Keratinocyte (primary cell): ENCODE results near the gene CPNE1.

ENCODE experiments used
- EZH2 ChIP-seq: IDR thresholded peaks from one replicate; pipeline ENCODE4 v1.6.1; 2012; ENCODE audit warnings: inconsistent platforms, mild to moderate bottlenecking, low read length, moderate library complexity
- TF ChIP-seq, protein P1 (sequence below), 3 experiments: IDR thresholded peaks in 1 of 3; conservative IDR thresholded peaks in 1 of 3; optimal IDR thresholded peaks in 1 of 3; 2 replicates in 2 of 3; 3 replicates in 1 of 3; pipeline versions ENCODE3 to v1.5.1; 2011; ENCODE audit warnings: low read length in 3 of 3, mild to moderate bottlenecking in 3 of 3, moderate library complexity in 2 of 3, control low read depth in 1 of 3, inconsistent platforms in 1 of 3; ENCODE audit not compliant: insufficient read depth in 2 of 3; ENCODE audit errors: extremely low read depth in 1 of 3

DNA sequence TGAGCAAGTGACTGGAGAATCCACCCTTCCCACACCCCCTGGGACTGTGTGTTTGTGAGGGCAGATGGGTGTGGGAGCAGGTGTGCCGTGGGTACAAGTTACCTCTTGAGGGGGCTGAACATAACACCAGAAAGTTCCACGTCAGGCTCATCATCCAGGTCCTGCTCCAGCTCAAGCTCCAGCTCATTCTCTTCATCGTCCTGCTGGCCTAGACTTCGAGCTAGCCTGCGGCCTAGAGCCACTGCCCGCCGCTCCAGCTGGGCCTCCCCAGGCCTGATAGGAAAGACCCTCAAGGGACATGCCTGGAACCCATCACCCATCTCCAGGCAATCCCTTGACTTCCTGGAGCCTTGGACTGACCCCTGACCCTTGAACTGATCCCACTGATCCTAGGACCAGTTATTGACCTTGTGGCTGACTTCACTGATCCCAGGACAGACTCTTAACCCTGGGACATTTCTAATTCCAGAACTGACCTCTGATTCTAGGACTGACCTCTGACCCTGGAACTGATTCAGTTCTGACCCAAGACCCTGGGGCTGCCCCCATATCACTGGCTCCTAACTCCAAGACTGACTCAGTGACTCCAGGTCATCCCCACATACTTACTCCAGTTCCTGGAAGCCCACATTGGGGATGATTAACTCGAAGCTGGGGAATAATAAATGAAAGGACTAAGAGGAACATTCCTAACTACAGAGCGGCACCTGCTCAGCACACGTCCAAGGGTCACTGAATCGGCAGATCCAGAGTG, 60.8 kb downstream of the CPNE1 start:
- TF ChIP-seq, protein P1, sequence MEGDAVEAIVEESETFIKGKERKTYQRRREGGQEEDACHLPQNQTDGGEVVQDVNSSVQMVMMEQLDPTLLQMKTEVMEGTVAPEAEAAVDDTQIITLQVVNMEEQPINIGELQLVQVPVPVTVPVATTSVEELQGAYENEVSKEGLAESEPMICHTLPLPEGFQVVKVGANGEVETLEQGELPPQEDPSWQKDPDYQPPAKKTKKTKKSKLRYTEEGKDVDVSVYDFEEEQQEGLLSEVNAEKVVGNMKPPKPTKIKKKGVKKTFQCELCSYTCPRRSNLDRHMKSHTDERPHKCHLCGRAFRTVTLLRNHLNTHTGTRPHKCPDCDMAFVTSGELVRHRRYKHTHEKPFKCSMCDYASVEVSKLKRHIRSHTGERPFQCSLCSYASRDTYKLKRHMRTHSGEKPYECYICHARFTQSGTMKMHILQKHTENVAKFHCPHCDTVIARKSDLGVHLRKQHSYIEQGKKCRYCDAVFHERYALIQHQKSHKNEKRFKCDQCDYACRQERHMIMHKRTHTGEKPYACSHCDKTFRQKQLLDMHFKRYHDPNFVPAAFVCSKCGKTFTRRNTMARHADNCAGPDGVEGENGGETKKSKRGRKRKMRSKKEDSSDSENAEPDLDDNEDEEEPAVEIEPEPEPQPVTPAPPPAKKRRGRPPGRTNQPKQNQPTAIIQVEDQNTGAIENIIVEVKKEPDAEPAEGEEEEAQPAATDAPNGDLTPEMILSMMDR (optimal IDR thresholded peaks at IDR 0.05 in 1 of 3, IDR thresholded peaks at IDR 0.05 in 1 of 3, conservative IDR thresholded peaks at IDR 0.05 in 1 of 3; ENCODE audit: extremely low read depth in 1 of 3, insufficient read depth in 2 of 3, low read length in 3 of 3) = no peak
- no peak for TF ChIP-seq EZH2
